Stimulated activated naive CD8-positive, alpha-beta T cell treated with anti-CD3 and anti-CD28 coated beads, Interleukin-15, Interleukin-2, amounts not matched to agents 100 U/mL and 50 U/mL, for 24 hours (primary cell): ENCODE results near the gene SYCP2L.

Source experiments
- ATAC-seq: fragments of 150-1000 bp; cut with Tn5 transposase; one replicate; pipeline ENCODE4 v1.10.0; 2021
- DNase-seq: peaks from one replicate; pipeline ENCODE4 v3.0.0; 2021

The SYCP2L gene

DNA sequence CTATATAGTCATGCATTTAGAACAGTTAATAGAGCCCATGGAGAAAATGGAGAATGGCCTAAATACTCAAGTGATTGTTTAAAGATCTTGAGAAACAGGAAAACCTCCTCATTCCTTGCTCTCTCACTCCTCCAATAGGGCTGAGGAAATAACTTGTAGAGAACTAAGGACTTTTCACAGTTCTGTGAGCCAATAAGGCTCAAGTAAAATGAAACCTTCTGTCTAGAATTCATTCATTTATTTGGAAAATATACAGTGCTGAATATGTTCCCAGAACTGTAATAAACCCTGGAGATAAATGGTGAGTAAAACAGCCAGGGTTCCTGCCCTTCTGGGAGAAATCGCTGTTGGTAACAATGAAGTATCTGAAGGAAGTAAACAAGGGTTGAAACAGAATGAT, 122.0 kb downstream of the SYCP2L start:
- no peak for ATAC-seq
- no peak for DNase-seq

DNA sequence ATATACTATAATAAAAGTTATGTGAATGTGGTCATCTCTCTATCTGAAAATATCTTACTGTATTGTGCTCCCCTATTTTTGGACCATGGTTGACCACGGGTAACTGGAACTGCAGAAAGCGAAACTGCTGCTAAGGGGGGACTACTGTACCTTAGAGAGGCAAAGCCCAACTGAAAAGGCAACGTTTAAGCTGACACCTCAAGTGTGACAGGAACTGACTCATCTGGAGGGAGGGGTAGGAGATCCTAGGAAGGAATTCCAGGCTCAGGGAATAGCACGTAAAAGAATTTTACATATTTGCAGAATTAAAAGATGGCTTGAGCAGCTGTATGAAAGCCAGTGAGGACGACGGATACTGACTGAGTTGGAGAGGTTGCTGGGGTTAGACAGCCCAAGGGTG, 122.5 kb downstream of the SYCP2L start:
- ATAC-seq (no peak), DNase-seq (no peak)

DNA sequence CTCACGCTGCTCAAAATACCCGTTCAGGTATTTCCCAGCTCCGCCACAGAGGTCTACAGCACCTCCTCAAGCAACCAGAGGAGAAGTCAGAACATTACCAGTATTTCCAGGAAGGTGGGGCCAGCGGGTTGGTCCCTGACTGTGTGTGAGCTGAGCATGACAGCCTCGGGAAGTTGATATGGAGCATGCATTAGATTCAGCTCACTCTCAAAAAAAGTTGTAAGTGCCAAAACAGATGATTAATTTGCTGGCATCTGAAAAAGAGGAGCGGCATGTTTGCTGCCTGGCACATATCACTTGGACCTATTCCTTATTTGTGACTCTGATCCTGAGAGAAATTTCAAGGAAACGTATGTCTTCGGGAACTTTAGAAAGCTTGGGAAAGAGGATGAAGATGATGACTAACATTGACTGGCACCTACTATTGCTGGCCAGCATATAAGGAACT, 125.0 kb downstream of the SYCP2L start:
- no peak for DNase-seq
- ATAC-seq: no peak

DNA sequence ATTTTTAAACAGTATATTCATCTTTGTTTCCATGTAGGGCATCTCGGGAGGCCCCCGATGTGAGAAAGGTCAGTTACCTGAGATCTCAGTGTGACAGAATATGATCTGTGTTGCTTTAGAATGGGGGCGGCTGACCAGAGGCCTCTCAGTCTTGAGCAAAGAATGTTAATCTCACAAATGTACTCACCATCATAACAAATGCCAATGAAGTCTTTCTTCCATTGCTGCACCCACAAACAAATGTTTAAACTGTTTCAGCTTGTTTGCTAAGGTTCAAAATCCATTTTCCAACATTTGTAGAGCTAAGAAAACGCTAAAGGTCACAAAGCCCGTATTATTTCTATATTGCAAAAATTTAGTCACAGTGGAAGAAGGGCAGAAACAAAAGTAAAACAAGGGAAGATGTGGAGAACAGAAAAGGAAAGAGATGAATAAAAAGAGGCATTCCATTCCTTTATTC, 125.5 kb downstream of the SYCP2L start:
- ATAC-seq: no peak
- DNase-seq: no peak

DNA sequence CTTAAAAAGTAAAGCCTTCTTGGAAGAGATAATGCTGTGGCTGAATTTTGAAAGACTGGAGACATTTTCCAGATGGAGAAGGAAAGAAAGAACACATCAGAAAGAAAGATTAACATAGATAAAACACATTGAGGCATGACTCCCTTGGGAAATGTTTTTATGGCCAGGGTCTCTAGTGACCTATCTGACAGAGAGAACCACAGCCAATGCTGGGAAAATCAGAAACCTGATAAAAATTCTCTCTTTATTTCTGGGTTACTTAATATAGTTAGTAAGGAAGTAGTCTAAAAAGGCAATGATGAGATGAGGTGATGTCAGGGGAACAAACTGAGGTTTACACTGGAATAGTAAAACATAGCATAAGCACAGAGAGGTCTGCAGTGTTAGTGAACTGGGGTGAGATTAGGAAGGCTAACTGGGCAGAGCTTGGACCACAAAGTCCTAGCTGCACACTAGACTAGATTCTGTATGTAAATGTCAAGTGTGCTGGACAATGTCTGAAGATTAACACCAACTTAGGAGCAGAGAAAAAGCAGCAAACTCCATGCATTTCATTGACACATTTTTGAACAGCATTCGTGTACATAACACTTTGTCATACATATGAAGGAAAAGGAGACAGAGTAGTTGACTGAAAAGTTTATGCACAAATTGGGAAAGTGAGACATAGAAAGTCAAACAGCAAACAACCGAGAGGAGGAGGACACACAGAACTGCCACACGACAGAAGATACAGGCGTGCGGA, 126.3 kb downstream of the SYCP2L start:
- ATAC-seq: no peak
- no peak for DNase-seq

DNA sequence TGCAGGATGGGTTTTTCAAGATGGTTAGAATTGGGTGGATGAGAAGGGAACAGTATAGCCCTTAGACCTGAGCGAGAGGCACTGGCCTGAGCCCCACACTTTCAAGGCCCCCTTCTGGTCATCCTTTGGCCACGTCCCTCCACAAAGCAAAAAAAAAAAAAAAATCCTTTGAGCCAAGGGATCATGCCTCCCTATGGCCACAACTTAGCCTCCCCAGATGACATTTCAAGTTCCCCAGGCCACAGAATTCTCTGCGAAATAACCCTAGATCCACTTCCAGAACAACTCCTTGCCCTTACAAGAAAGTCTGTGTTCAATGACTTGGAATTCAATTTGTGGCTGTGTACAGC, 126.8 kb downstream of the SYCP2L start:
- DNase-seq (no peak), ATAC-seq (no peak)

DNA sequence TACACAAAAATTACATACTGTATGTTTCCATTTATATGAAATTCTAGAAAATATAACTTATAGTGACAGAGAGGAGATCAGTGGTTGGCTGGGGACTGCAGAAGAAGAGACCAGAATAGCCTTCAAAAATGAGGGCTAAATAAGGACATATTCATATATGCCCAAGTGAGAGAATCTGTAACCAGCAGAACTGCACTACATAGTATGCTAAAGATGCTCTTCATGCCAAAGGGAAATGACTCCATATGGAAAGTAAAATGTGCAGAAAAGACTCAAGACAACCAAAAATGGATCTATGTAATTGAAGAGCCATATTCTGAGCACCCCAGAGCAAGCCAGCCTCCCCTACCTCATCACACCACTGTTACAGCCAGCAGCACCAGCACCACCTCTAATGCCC, 128.2 kb downstream of the SYCP2L start:
- DNase-seq (no peak), ATAC-seq (no peak)

DNA sequence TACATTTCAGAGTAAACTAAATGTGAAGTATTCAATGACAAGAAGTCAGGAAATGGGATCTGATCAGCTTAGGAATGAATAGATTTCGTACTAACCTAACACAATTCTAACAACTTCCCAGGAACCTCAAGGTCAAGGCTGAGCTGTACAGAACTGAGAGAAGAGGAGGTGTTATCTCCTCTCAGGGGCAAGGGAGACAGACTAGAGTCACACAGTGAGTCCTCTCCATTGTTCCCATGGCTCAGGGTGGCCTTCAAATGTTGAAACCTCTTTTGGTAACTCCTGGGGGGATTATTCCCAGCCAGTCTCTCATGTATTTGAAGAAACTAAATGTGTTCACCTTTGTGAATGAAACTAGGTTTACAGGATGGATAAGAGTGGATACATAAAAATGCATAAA, 129.6 kb downstream of the SYCP2L start:
- DNase-seq (no peak), ATAC-seq (no peak)

DNA sequence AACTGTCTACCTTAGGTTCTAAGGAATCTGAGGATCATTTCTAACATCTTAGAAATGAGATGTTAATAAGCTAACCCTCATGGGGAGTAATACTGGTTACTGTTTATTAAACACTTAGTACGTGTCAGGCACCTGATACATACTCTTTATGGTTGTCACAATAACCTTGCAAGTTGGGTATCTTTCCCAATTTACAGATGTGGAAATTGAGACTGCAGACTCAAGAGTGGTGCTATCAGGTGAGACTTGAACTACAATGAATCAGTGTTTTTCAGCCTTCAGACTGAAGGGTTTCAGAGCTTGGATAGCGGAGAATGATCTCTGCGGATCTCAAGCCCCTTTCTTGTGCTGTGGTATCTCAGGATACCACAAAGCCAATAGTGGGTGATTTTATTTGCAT, 130.2 kb downstream of the SYCP2L start:
- DNase-seq (no peak), ATAC-seq (no peak)

DNA sequence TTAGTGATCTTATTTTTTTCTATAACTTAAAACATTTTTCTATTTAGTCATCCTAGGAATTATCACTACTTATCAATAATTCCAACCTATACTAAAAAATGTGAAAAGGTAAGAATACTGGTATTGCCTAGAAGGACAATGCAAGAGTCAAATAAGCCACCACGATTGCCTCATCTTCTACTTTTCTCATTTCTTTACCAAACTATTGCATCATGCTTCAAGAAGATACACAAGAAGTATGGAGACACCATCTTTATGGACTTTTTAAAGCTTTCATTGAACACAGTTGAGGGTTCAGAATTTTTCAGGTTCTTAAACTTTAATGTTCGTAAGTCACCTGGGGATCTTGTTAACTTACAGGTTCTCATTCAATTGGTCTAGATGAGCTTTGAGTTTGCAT, 131.4 kb downstream of the SYCP2L start:
- ATAC-seq: no peak
- no peak for DNase-seq

DNA sequence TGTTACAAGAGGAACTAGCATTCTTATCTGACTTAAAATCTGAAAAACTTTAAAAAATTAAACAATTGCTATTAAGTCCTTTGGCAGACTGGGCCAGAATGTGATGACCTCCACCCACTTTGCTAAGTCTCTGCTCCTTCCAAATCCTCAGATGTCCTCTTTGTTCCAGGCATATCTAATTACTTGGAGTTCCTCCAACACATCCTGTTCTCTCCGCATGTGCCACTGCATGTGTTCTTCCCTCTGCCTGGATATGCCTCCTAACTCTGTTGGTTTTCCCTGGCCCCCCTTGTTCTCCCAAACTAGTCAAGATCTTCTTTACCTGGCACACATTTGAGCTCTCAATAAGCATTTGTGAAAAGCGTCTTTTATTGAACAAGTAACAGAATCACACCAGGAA, 134.2 kb downstream of the SYCP2L start:
- ATAC-seq: no peak
- no peak for DNase-seq

DNA sequence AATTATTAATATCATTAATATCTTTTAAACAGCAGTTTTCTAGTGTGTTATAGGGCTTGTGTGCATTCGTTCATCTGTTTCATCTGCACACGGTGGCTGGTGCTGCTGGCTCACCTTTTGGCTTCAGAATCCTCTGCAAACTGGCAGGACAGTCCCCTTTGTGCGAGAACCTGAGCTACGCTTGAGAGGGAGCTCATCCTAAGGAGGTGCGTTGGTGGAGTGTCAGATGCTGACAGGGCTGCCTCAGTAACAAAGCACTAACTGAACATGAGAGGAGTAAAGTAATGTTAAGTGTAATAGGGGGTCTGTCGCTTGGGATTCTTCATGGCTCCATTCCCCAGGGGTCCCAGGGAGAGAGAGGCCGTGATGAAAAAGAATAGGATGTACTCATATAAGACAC, 134.9 kb downstream of the SYCP2L start:
- no peak for DNase-seq
- no peak for ATAC-seq

DNA sequence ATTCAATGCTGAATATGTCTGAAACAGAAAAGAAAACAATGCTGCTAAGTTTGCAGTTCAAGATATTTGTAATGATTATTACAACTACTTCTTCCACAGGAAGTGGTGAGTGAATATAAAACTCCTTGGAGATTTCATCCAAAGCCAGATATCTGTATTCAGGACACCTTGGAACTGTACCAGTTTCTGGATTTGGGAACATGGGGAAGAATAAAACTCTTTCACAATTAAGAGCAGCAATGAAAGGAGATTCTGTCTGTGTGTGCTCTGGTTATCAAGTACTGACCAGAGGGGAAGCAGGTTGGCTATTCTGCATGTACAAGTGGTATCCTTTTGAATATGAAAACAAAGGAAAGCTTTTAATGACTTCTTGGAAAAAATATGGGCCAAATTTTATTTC, 136.2 kb downstream of the SYCP2L start:
- no peak for DNase-seq
- no peak for ATAC-seq
